ENCODE results near the gene F8. TPM values are rescaled to one million over a fixed set of nuclear protein-coding genes. Genes with fewer than 3 reads are reported as not detected.

The F8 gene
- polyA plus RNA-seq, 1 donor from 2014 or later, result 2.1 TPM

DNA sequence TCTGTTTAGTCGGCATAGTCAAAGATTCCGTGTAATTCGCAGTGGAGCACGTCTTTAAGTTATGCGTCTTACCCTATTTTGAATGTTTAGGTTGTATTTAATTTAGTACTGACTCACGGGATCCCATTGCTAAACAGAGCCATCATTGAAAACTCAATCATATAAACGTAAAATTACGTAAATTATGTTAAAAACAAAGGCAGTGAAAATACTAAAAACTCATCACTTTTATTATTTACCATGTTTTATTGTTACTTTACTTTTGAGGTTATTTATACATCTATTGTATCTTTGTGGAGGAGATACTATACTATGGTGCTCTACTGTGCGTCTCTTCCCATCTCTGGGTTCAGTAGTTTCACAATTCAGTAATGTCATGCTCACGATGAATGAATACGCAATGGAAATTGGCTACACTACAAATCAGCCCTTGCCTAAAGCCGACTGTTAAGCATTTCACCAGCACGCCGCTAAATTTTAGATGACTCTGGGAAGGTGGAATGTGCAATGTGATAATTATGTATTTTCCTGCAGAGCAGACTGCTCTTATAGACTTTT is 5.1 kb upstream of the F8 start:
- Histone ChIP-seq H3F3A (ENCODE audit: insufficient read depth, low read length, poor library complexity, severe bottlenecking) (no peaks in the 10 kb centered on the region), H4K20me1 (ENCODE audit: insufficient read depth) (no peaks in the 10 kb centered on the region), H3K36me3 (ENCODE audit: insufficient read depth, low read length) (no peaks in the 10 kb centered on the region), H3K4me2 (ENCODE audit: low read length) (peak overlapping the region; percentile 55), H3K27ac (ENCODE audit: low read length) (peak overlapping the region; percentile 88), H3K9ac (ENCODE audit: low read length) (peak overlapping the region; percentile 83), H2AFZ (ENCODE audit: low read depth, low read length) (peak overlapping the region; percentile 40), H3K4me3 (ENCODE audit: low read length) (peak overlapping the region; percentile 81), H3K79me2 (replicated peaks; ENCODE audit: insufficient read depth, low read length) (peaks cover 23% of the 10 kb centered on the region), H3K9me3 (ENCODE audit: low read length) (no peaks in the 10 kb centered on the region), H3K9me2 (ENCODE audit: insufficient read depth, low read length) (no peaks in the 10 kb centered on the region), H3K27me3 (ENCODE audit: insufficient read depth, low read depth, low read length) (no peaks in the 10 kb centered on the region)
- TF ChIP-seq TAF1 (IDR thresholded peaks at IDR 0.05; ENCODE audit: low read depth) (no peak), SMC3 (conservative IDR thresholded peaks at IDR 0.05; ENCODE audit: poor library complexity) (no peak), MXI1 (conservative IDR thresholded peaks at IDR 0.05; ENCODE audit: poor library complexity, severe bottlenecking) (no peak), EP300 (conservative IDR thresholded peaks at IDR 0.05; ENCODE audit: poor library complexity, severe bottlenecking) (no peak), RAD21 (conservative IDR thresholded peaks at IDR 0.05) (no peak), EZH2 (IDR thresholded peaks at IDR 0.05; ENCODE audit: borderline replicate concordance, insufficient read depth, low read length, poor library complexity, severe bottlenecking) (no peak), POLR2AphosphoS5 (IDR thresholded peaks at IDR 0.05) (no peak)
- TF ChIP-seq, protein P1, sequence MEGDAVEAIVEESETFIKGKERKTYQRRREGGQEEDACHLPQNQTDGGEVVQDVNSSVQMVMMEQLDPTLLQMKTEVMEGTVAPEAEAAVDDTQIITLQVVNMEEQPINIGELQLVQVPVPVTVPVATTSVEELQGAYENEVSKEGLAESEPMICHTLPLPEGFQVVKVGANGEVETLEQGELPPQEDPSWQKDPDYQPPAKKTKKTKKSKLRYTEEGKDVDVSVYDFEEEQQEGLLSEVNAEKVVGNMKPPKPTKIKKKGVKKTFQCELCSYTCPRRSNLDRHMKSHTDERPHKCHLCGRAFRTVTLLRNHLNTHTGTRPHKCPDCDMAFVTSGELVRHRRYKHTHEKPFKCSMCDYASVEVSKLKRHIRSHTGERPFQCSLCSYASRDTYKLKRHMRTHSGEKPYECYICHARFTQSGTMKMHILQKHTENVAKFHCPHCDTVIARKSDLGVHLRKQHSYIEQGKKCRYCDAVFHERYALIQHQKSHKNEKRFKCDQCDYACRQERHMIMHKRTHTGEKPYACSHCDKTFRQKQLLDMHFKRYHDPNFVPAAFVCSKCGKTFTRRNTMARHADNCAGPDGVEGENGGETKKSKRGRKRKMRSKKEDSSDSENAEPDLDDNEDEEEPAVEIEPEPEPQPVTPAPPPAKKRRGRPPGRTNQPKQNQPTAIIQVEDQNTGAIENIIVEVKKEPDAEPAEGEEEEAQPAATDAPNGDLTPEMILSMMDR (IDR thresholded peaks at IDR 0.05; ENCODE audit: poor library complexity, severe bottlenecking), result no peak
- TF ChIP-seq, protein P2, sequence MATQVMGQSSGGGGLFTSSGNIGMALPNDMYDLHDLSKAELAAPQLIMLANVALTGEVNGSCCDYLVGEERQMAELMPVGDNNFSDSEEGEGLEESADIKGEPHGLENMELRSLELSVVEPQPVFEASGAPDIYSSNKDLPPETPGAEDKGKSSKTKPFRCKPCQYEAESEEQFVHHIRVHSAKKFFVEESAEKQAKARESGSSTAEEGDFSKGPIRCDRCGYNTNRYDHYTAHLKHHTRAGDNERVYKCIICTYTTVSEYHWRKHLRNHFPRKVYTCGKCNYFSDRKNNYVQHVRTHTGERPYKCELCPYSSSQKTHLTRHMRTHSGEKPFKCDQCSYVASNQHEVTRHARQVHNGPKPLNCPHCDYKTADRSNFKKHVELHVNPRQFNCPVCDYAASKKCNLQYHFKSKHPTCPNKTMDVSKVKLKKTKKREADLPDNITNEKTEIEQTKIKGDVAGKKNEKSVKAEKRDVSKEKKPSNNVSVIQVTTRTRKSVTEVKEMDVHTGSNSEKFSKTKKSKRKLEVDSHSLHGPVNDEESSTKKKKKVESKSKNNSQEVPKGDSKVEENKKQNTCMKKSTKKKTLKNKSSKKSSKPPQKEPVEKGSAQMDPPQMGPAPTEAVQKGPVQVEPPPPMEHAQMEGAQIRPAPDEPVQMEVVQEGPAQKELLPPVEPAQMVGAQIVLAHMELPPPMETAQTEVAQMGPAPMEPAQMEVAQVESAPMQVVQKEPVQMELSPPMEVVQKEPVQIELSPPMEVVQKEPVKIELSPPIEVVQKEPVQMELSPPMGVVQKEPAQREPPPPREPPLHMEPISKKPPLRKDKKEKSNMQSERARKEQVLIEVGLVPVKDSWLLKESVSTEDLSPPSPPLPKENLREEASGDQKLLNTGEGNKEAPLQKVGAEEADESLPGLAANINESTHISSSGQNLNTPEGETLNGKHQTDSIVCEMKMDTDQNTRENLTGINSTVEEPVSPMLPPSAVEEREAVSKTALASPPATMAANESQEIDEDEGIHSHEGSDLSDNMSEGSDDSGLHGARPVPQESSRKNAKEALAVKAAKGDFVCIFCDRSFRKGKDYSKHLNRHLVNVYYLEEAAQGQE (IDR thresholded peaks at IDR 0.05; ENCODE audit: borderline replicate concordance), result no peak

DNA sequence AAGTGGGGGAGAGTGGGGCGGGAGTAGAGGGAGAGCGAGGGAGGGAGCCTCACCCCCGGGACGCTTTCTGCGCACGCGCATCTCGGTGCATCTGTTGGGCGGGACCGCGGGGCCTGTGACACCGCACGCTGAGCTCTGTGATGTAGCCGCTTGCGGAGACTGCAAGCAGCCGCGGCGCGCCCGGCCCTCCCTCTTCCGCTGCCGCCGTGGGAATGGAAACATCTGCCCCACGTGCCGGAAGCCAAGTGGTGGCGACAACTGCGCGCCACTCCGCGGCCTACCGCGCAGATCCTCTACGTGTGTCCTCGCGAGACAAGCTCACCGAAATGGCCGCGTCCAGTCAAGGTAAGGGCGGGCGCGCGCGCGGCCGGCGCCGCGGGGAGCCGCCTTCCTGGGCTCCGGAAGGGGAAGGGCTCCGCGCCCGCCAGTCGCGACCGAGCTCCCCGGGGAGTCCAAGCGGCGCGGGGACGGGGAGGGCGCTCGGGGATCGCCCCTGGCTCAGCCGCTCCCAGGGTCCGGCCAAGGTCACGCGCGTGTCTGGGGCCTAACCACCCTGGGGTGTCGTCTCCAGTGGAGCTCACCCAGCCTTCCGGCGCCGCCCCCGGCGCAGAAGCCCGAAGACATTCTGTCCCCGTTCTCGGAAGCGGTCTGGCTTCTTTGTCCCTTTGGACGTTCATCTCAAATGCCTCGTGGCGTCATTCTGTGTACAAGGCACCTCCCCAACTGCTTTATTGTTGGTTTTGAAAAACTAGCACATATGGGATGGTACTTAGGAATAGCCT is 4.4 kb upstream of the F8 start, which contains the start of gene FUNDC2:
TSS of gene FUNDC2 (plus strand) at position 118 of the 782 bp plus-strand sequence. CDS start at position 213, 95 bp downstream.
- H3F3A ChIP-seq (ENCODE audit: insufficient read depth, low read length, poor library complexity, severe bottlenecking), result no peaks in the 10 kb centered on the region
- no peaks in the 10 kb centered on the region for H3K27me3 ChIP-seq (ENCODE audit: insufficient read depth, low read depth, low read length)
- TF ChIP-seq RAD21 (conservative IDR thresholded peaks at IDR 0.05) (no peak), EP300 (conservative IDR thresholded peaks at IDR 0.05; ENCODE audit: poor library complexity, severe bottlenecking) (peak; percentile 55), POLR2AphosphoS5 (IDR thresholded peaks at IDR 0.05) (peak; percentile 62), MXI1 (conservative IDR thresholded peaks at IDR 0.05; ENCODE audit: poor library complexity, severe bottlenecking) (peak; percentile 81), EZH2 (IDR thresholded peaks at IDR 0.05; ENCODE audit: borderline replicate concordance, insufficient read depth, low read length, poor library complexity, severe bottlenecking) (no peak), SMC3 (conservative IDR thresholded peaks at IDR 0.05; ENCODE audit: poor library complexity) (no peak), TAF1 (IDR thresholded peaks at IDR 0.05; ENCODE audit: low read depth) (peak; percentile 69)
- TF ChIP-seq, protein P1 (IDR thresholded peaks at IDR 0.05; ENCODE audit: poor library complexity, severe bottlenecking), result no peak
- TF ChIP-seq, protein P2 (IDR thresholded peaks at IDR 0.05; ENCODE audit: borderline replicate concordance), result peak; percentile 18
- peaks cover 21% of the 10 kb centered on the region for H3K79me2 ChIP-seq (replicated peaks; ENCODE audit: insufficient read depth, low read length)
- no peaks in the 10 kb centered on the region for H3K36me3 ChIP-seq (ENCODE audit: insufficient read depth, low read length)
- peak within 1 kb of the TSS; percentile 40 for H2AFZ ChIP-seq (ENCODE audit: low read depth, low read length)
- H3K4me3 ChIP-seq (ENCODE audit: low read length), result peak within 1 kb of the TSS; percentile 81
- H4K20me1 ChIP-seq (ENCODE audit: insufficient read depth), result no peaks in the 10 kb centered on the region
- peak within 1 kb of the TSS; percentile 83 for H3K9ac ChIP-seq (ENCODE audit: low read length)
- H3K9me2 ChIP-seq (ENCODE audit: insufficient read depth, low read length), result no peaks in the 10 kb centered on the region
- peak within 1 kb of the TSS; percentile 88 for H3K27ac ChIP-seq (ENCODE audit: low read length)
- H3K4me2 ChIP-seq (ENCODE audit: low read length), result peak within 1 kb of the TSS; percentile 55
- no peaks in the 10 kb centered on the region for H3K9me3 ChIP-seq (ENCODE audit: low read length)
